Prostate gland (tissue), 2 donors: Measurements from ENCODE around the gene PCDHAC2. TPM values are rescaled to one million over a fixed set of nuclear protein-coding genes. Genes with fewer than 3 reads are reported as not detected.

Experiments used
- DNase-seq: peaks from one replicate; pipeline ENCODE4 v3.0.0-alpha.2; 2019; ENCODE audit warnings: low spot score
- H3K27ac ChIP-seq, 2 donors: fragments of 200-600 bp; sonication (generic); 2 replicates each; pipeline ENCODE4 v1.5.1; 2017 to 2019
- H3K27me3 ChIP-seq: fragments of 200-600 bp; sonication (generic); replicated peaks from 2 replicates; pipeline ENCODE4 v1.5.1; 2019; ENCODE audit not compliant: insufficient read depth
- H3K36me3 ChIP-seq, 2 donors: fragments of 200-600 bp; sonication (generic); 1 replicate in 1 of 2; 2 replicates in 1 of 2; pipeline versions ENCODE4 v1.5.1 to v1.8.1; 2017 to 2019
- H3K4me1 ChIP-seq: fragments of 200-600 bp; sonication (generic); replicated peaks from 2 replicates; pipeline ENCODE4 v1.5.1; 2019
- H3K4me3 ChIP-seq, 2 donors: fragments of 200-600 bp; sonication (generic); 2 replicates each; pipeline ENCODE4 v1.5.1; 2017 to 2019
- H3K9me3 ChIP-seq: fragments of 200-600 bp; sonication (generic); 2 replicates; pipeline ENCODE4 v1.5.1; 2017
- POLR2A ChIP-seq: fragments of 450-650 bp; IDR thresholded peaks from one replicate; pipeline ENCODE4 v1.6.1; 2016; ENCODE audit warnings: antibody characterized with exemption, mild to moderate bottlenecking
- POLR2AphosphoS5 ChIP-seq: sonication (generic); formaldehyde crosslinking; IDR thresholded peaks from one replicate; pipeline ENCODE4 v1.6.1; 2017; ENCODE audit warnings: antibody characterized with exemption
- WGBS: methylation state at CpG from one replicate; pipeline ENCODE4 v1.1.5; 2018; 5-methylcytosine and 5-hydroxymethylcytosine counted together
- intact Hi-C: fragments of 100-400 bp; cut with DNase I; formaldehyde crosslinking; loops from one replicate; pipeline ENCODE4 v1.14.2; 2022
- total RNA-seq, 2 donors: library from RNA; depleted of rRNA; stranded (reverse); fragments of >200 nt; gene quantifications; one replicate each; pipeline ENCODE4 v1.1.0, GENCODE V29; 2016
- TF ChIP-seq, protein P1 (sequence below), 4 experiments: fragments of 200-600 bp in 2 of 4; fragments of 450-650 bp in 2 of 4; sonication (generic) in 2 of 4; IDR thresholded peaks; 1 replicate in 3 of 4; 2 replicates in 1 of 4; pipeline ENCODE4 v1.5.1; 2016 to 2019; ENCODE audit warnings: antibody characterized with exemption in 4 of 4, mild to moderate bottlenecking in 2 of 4, moderate library complexity in 2 of 4

PCDHAC2 gene, protein sequence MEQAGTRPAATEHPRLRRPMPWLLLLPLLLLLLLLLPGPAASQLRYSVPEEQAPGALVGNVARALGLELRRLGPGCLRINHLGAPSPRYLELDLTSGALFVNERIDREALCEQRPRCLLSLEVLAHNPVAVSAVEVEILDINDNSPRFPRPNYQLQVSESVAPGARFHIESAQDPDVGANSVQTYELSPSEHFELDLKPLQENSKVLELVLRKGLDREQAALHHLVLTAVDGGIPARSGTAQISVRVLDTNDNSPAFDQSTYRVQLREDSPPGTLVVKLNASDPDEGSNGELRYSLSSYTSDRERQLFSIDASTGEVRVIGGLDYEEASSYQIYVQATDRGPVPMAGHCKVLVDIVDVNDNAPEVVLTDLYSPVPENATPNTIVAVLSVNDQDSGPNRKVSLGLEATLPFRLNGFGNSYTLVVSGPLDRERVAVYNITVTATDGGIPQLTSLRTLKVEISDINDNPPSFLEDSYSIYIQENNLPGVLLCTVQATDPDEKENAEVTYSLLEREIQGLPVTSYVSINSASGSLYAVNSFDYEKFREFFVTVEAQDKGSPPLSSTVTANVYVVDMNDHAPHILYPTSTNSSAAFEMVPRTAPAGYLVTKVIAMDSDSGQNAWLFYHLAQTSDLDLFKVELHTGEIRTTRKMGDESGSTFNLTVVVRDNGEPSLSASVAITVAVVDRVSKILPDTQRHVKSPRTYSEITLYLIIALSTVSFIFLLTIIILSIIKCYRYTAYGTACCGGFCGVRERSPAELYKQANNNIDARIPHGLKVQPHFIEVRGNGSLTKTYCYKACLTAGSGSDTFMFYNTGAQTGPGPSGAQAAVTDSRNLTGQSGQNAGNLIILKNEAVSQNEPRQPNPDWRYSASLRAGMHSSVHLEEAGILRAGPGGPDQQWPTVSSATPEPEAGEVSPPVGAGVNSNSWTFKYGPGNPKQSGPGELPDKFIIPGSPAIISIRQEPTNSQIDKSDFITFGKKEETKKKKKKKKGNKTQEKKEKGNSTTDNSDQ
- 10 to 100 TPM in 1 of 2 donors, 1 to 10 TPM in 1; 6.8 to 11.6 TPM for total RNA-seq

DNA sequence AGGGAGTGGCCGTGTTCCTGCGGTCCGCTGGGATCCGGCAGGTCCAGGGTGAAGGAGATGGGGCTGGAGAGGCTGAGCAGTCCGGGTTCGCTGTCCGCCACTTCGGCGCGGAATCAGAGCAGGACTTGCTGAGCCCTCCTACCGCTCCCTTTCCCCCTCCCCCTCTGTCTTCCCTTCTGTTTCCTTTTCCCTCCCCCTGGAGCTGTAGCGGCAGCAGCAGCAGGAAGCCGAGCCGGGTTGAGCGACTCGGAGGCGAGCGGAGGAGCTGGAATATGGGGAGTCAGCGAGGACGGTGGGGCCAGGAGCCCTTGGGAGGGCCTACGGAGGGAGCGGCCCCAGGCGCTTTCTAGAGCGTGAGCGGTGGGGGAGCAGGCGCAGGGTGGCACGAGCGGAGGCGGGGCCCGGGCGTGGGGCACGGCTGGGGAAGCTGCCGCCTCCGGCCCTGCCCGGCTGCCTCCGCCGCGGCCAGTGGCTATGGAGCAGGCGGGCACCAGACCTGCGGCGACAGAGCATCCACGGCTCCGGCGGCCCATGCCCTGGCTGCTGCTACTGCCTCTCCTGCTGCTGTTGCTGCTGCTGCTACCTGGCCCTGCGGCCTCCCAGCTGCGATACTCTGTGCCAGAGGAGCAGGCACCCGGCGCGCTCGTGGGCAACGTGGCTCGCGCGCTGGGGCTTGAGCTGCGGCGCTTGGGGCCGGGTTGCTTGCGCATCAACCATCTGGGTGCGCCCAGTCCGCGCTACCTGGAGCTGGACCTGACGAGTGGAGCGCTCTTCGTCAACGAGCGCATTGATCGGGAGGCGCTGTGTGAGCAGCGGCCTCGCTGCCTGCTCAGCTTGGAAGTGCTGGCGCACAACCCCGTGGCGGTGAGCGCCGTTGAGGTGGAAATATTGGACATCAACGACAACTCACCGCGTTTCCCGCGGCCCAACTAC is at the start of gene PCDHAC2:
PCDHAC2 (plus strand) TSS at position 184 of the 933 bp plus-strand sequence; CDS start at position 475, 291 bp downstream.
- peaks cover 2% of the 10 kb centered on the region for H3K4me1 ChIP-seq
- H3K27ac ChIP-seq: no peak within 1 kb of the TSS
- intact Hi-C loops: no loop called here
- H3K9me3 ChIP-seq: no peaks in the 10 kb centered on the region
- no peaks in the 10 kb centered on the region for H3K36me3 ChIP-seq
- no peaks in the 10 kb centered on the region for H3K27me3 ChIP-seq
- 1% methylated on average over 58 of the region's 80 CpGs for WGBS
- peak within 1 kb of the TSS; percentile 38 to 41 for H3K4me3 ChIP-seq
- TF ChIP-seq, protein P1, sequence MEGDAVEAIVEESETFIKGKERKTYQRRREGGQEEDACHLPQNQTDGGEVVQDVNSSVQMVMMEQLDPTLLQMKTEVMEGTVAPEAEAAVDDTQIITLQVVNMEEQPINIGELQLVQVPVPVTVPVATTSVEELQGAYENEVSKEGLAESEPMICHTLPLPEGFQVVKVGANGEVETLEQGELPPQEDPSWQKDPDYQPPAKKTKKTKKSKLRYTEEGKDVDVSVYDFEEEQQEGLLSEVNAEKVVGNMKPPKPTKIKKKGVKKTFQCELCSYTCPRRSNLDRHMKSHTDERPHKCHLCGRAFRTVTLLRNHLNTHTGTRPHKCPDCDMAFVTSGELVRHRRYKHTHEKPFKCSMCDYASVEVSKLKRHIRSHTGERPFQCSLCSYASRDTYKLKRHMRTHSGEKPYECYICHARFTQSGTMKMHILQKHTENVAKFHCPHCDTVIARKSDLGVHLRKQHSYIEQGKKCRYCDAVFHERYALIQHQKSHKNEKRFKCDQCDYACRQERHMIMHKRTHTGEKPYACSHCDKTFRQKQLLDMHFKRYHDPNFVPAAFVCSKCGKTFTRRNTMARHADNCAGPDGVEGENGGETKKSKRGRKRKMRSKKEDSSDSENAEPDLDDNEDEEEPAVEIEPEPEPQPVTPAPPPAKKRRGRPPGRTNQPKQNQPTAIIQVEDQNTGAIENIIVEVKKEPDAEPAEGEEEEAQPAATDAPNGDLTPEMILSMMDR (IDR thresholded peaks at IDR 0.05): no peak
- TF ChIP-seq POLR2A (no peak), POLR2AphosphoS5 (no peak)
- no peak for DNase-seq

DNA sequence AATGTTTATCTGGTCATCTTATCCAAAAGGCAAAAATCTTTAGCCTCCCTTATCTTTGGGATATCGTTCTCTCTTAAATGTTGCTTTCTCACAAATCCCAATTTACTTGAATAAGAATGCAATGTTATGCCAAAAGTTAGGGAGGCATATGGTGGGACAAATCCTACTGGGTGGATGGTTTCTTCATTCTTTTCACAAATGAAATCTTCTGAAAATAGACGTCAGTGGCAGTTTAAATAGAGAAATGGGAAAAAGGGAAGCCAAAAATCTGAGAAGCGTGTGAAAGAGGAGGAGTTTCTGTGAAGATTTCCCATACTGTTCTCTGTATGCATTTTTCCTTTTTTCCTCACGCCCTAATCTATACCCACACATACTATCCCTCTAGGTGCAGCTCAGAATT is 42.7 kb upstream of the PCDHAC2 start:
- Histone ChIP-seq H3K9me3 (no peaks in the 10 kb centered on the region), H3K4me1 (no peaks in the 10 kb centered on the region), H3K36me3 (no peaks in the 10 kb centered on the region), H3K4me3 (no peak overlapping the region), H3K27ac (no peak overlapping the region), H3K27me3 (no peaks in the 10 kb centered on the region)
- WGBS: 63% methylated on average over 4 of the region's 4 CpGs
- TF ChIP-seq POLR2A (no peak), POLR2AphosphoS5 (no peak)
- TF ChIP-seq, protein P1 (IDR thresholded peaks at IDR 0.05): no peak
- DNase-seq: no peak
- intact Hi-C loops: loop anchor here (10.0 kb wide), 1 partner anchor 121 kb away; no protein-coding TSS in a partner anchor

DNA sequence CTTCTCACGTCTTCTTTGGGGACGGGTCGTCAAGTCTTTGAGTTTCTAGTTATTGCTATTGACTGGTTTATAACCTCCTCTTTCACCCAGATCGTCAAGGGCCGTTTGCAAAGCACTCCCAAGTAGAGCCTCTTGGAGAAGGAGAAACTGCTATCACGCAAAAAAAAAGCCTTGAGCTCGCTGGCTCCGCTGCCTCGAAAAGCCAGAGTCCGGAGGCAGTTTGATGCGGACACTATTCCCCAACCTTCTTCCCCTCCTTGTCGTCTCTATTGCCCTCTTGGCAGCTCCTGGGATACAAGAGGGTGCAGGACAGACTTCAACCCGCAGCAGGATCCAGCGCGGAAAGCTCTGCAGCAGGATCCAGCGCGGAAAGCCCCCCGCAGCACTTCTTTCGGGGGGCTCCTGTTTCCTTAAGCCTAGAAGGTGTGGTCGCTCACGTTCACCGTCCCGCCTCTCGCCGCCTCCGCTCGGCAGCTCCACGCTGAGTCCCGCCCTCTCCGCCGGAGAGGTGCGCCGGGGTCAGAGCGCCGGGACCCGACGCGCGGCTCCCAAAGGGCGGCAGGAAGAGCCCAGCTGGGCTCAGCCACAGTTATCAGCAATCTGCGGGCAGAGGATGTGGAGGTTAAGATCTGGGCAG is 40.4 kb upstream of the PCDHAC2 start, which contains the start of gene PCDHAC1:
PCDHAC1 (plus strand) TSS at position 494 of the 637 bp plus-strand sequence. CDS start 594 bp downstream, outside the sequence.
- no peak for DNase-seq
- no peak within 1 kb of the TSS for H3K27ac ChIP-seq
- no peaks in the 10 kb centered on the region for H3K9me3 ChIP-seq
- H3K4me3 ChIP-seq: peak within 1 kb of the TSS; percentile 24
- no peaks in the 10 kb centered on the region for H3K27me3 ChIP-seq
- TF ChIP-seq POLR2AphosphoS5 (no peak), POLR2A (no peak)
- TF ChIP-seq, protein P1 (IDR thresholded peaks at IDR 0.05): no peak
- 9% methylated on average over 41 of the region's 41 CpGs for WGBS
- H3K36me3 ChIP-seq: no peaks in the 10 kb centered on the region
- intact Hi-C loops: loop anchor here (10.0 kb wide), 1 partner anchor 119 kb away; no protein-coding TSS in a partner anchor
- no peaks in the 10 kb centered on the region for H3K4me1 ChIP-seq
